HEK293 (cell line): ENCODE measurements around the gene KLRF1.

Experiments used
- KLF10 ChIP-seq: fragments of 450-650 bp; IDR thresholded peaks from 2 replicates; pipeline ENCODE4 v1.5.1; 2018; ENCODE audit warnings: missing biosample characterization, mild to moderate bottlenecking, missing genetic modification characterization
- OVOL3 ChIP-seq: fragments of 450-650 bp; formaldehyde crosslinking; IDR thresholded peaks from 2 replicates; pipeline ENCODE4 v1.5.1; 2016; ENCODE audit warnings: missing biosample characterization, missing genetic modification characterization
- SP2 ChIP-seq: fragments of 450-650 bp; formaldehyde crosslinking; IDR thresholded peaks from 2 replicates; pipeline ENCODE4 v1.5.1; 2016; ENCODE audit warnings: missing biosample characterization, missing genetic modification characterization
- ZBTB17 ChIP-seq: fragments of 450-650 bp; formaldehyde crosslinking; IDR thresholded peaks from 2 replicates; pipeline ENCODE4 v1.5.1; 2016; ENCODE audit warnings: missing biosample characterization, missing genetic modification characterization
- ZBTB48 ChIP-seq: fragments of 450-650 bp; formaldehyde crosslinking; IDR thresholded peaks from 2 replicates; pipeline ENCODE4 v1.5.1; 2016; ENCODE audit warnings: missing biosample characterization, missing genetic modification characterization
- ZBTB8A ChIP-seq: fragments of 450-650 bp; formaldehyde crosslinking; IDR thresholded peaks from 2 replicates; pipeline ENCODE4 v1.5.1; 2016; ENCODE audit warnings: missing biosample characterization, missing genetic modification characterization
- ZFHX2 ChIP-seq: fragments of 450-650 bp; formaldehyde crosslinking; conservative IDR thresholded peaks from 2 replicates; pipeline ENCODE4 v1.5.1; 2016; ENCODE audit warnings: missing biosample characterization, missing genetic modification characterization
- ZFP37 ChIP-seq: fragments of 450-650 bp; formaldehyde crosslinking; IDR thresholded peaks from 2 replicates; pipeline ENCODE4 v1.5.1; 2016; ENCODE audit warnings: missing biosample characterization, missing genetic modification characterization
- ZIC2 ChIP-seq: fragments of 450-650 bp; formaldehyde crosslinking; IDR thresholded peaks from 2 replicates; pipeline ENCODE4 v1.5.1; 2016; ENCODE audit warnings: missing biosample characterization, missing genetic modification characterization
- ZNF133 ChIP-seq: fragments of 450-650 bp; formaldehyde crosslinking; IDR thresholded peaks from 2 replicates; pipeline ENCODE4 v1.5.1; 2016; ENCODE audit warnings: missing biosample characterization, missing genetic modification characterization
- ZNF223 ChIP-seq: fragments of 450-650 bp; formaldehyde crosslinking; IDR thresholded peaks from 2 replicates; pipeline ENCODE4 v1.5.1; 2016; ENCODE audit warnings: missing biosample characterization, missing genetic modification characterization
- ZNF366 ChIP-seq: fragments of 450-650 bp; formaldehyde crosslinking; conservative IDR thresholded peaks from 2 replicates; pipeline ENCODE4 v1.5.1; 2016; ENCODE audit warnings: missing biosample characterization, missing genetic modification characterization
- ZNF391 ChIP-seq: fragments of 450-650 bp; formaldehyde crosslinking; IDR thresholded peaks from 2 replicates; pipeline ENCODE4 v1.5.1; 2016; ENCODE audit warnings: low read depth, missing biosample characterization, missing genetic modification characterization, borderline replicate concordance
- ZNF426 ChIP-seq: fragments of 450-650 bp; formaldehyde crosslinking; IDR thresholded peaks from 2 replicates; pipeline ENCODE4 v1.5.1; 2017; ENCODE audit warnings: missing biosample characterization, missing genetic modification characterization, mild to moderate bottlenecking, inconsistent platforms, moderate library complexity
- ZNF433 ChIP-seq: fragments of 450-650 bp; formaldehyde crosslinking; IDR thresholded peaks from 2 replicates; pipeline ENCODE4 v1.5.1; 2016; ENCODE audit warnings: missing biosample characterization, missing genetic modification characterization, low read depth
- ZNF514 ChIP-seq: fragments of 450-650 bp; formaldehyde crosslinking; IDR thresholded peaks from 2 replicates; pipeline ENCODE4 v1.5.1; 2016; ENCODE audit warnings: missing biosample characterization, missing genetic modification characterization
- ZNF544 ChIP-seq: fragments of 450-650 bp; formaldehyde crosslinking; IDR thresholded peaks from 2 replicates; pipeline ENCODE4 v1.5.0; 2017; ENCODE audit warnings: missing biosample characterization, missing genetic modification characterization
- ZNF571 ChIP-seq: fragments of 450-650 bp; formaldehyde crosslinking; IDR thresholded peaks from 2 replicates; pipeline ENCODE4 v1.5.0; 2017; ENCODE audit warnings: missing biosample characterization, missing genetic modification characterization
- ZNF585B ChIP-seq: fragments of 450-650 bp; formaldehyde crosslinking; IDR thresholded peaks from 2 replicates; pipeline ENCODE4 v1.5.1; 2016; ENCODE audit warnings: missing biosample characterization, missing genetic modification characterization
- ZNF654 ChIP-seq: fragments of 450-650 bp; formaldehyde crosslinking; IDR thresholded peaks from 2 replicates; pipeline ENCODE4 v1.5.1; 2016; ENCODE audit warnings: low read depth, missing biosample characterization, missing genetic modification characterization
- ZNF692 ChIP-seq: fragments of 450-650 bp; formaldehyde crosslinking; IDR thresholded peaks from 2 replicates; pipeline ENCODE4 v1.5.1; 2016; ENCODE audit warnings: missing biosample characterization, missing genetic modification characterization
- ZSCAN23 ChIP-seq: fragments of 450-650 bp; formaldehyde crosslinking; IDR thresholded peaks from 2 replicates; pipeline ENCODE4 v1.5.1; 2016; ENCODE audit warnings: missing biosample characterization, missing genetic modification characterization
- ZSCAN5A ChIP-seq: fragments of 450-650 bp; formaldehyde crosslinking; IDR thresholded peaks from 2 replicates; pipeline ENCODE4 v1.5.1; 2016; ENCODE audit warnings: missing biosample characterization, missing genetic modification characterization
- ZXDB ChIP-seq: fragments of 450-650 bp; formaldehyde crosslinking; IDR thresholded peaks from 2 replicates; pipeline ENCODE4 v1.5.1; 2016; ENCODE audit warnings: missing biosample characterization, missing genetic modification characterization
- TF ChIP-seq, protein P1 (sequence below): fragments of 450-650 bp; formaldehyde crosslinking; IDR thresholded peaks from 2 replicates; pipeline ENCODE4 v1.5.1; 2016; ENCODE audit warnings: missing biosample characterization, missing genetic modification characterization
- TF ChIP-seq, protein P2 (sequence below): fragments of 450-650 bp; IDR thresholded peaks from 2 replicates; pipeline ENCODE4 v1.5.1; 2018; ENCODE audit warnings: missing biosample characterization, mild to moderate bottlenecking, missing genetic modification characterization
- TF ChIP-seq, protein P3 (sequence below): sonication (generic); formaldehyde crosslinking; IDR thresholded peaks from 2 replicates; pipeline ENCODE4 v1.8.1; 2022; ENCODE audit warnings: mild to moderate bottlenecking, moderate library complexity, missing genetic modification reagents
- TF ChIP-seq, protein P4 (sequence below): IDR thresholded peaks from 2 replicates; pipeline ENCODE4 v1.6.1; 2011; ENCODE audit warnings: mild to moderate bottlenecking, low read depth, low read length, borderline replicate concordance

The KLRF1 gene

GRCh38 chr12:9813821-9814798, 13.2 kb upstream of the KLRF1 start (continued):
- TF ChIP-seq ZNF692 (tag by site-specific recombination) (no peak), ZSCAN5A (tag by site-specific recombination) (no peak), ZNF433 (tag by site-specific recombination) (no peak), ZBTB48 (tag by site-specific recombination) (peak; percentile 63; the same call in 1 of the 2 replicates), ZNF654 (peak; percentile 79), ZNF223 (no peak), ZNF571 (tag by site-specific recombination) (no peak), ZIC2 (tag by site-specific recombination) (0 out of 2 replicates have a peak, but pooled peaks have one; percentile 24), ZFHX2 (tag by site-specific recombination) (peak; percentile 57), ZXDB (tag by site-specific recombination) (no peak), OVOL3 (tag by site-specific recombination) (no peak), ZBTB8A (no peak), ZNF514 (tag by site-specific recombination) (no peak), ZNF391 (tag by site-specific recombination) (no peak), SP2 (no peak), ZNF426 (tag by site-specific recombination) (no peak), ZNF366 (tag by site-specific recombination) (no peak), ZNF585B (tag by site-specific recombination) (no peak), ZNF544 (tag by site-specific recombination) (no peak), KLF10 (no peak), ZNF133 (tag by site-specific recombination) (no peak), ZSCAN23 (tag by site-specific recombination) (no peak), ZBTB17 (tag by site-specific recombination) (peak; percentile 68), ZFP37 (tag by site-specific recombination) (0 out of 2 replicates have a peak, but pooled peaks have one; percentile 26)
- TF ChIP-seq, protein P1, sequence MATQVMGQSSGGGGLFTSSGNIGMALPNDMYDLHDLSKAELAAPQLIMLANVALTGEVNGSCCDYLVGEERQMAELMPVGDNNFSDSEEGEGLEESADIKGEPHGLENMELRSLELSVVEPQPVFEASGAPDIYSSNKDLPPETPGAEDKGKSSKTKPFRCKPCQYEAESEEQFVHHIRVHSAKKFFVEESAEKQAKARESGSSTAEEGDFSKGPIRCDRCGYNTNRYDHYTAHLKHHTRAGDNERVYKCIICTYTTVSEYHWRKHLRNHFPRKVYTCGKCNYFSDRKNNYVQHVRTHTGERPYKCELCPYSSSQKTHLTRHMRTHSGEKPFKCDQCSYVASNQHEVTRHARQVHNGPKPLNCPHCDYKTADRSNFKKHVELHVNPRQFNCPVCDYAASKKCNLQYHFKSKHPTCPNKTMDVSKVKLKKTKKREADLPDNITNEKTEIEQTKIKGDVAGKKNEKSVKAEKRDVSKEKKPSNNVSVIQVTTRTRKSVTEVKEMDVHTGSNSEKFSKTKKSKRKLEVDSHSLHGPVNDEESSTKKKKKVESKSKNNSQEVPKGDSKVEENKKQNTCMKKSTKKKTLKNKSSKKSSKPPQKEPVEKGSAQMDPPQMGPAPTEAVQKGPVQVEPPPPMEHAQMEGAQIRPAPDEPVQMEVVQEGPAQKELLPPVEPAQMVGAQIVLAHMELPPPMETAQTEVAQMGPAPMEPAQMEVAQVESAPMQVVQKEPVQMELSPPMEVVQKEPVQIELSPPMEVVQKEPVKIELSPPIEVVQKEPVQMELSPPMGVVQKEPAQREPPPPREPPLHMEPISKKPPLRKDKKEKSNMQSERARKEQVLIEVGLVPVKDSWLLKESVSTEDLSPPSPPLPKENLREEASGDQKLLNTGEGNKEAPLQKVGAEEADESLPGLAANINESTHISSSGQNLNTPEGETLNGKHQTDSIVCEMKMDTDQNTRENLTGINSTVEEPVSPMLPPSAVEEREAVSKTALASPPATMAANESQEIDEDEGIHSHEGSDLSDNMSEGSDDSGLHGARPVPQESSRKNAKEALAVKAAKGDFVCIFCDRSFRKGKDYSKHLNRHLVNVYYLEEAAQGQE (tag by site-specific recombination) = no peak
- TF ChIP-seq, protein P2, sequence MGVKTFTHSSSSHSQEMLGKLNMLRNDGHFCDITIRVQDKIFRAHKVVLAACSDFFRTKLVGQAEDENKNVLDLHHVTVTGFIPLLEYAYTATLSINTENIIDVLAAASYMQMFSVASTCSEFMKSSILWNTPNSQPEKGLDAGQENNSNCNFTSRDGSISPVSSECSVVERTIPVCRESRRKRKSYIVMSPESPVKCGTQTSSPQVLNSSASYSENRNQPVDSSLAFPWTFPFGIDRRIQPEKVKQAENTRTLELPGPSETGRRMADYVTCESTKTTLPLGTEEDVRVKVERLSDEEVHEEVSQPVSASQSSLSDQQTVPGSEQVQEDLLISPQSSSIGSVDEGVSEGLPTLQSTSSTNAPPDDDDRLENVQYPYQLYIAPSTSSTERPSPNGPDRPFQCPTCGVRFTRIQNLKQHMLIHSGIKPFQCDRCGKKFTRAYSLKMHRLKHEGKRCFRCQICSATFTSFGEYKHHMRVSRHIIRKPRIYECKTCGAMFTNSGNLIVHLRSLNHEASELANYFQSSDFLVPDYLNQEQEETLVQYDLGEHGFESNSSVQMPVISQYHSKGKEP (tag by site-specific recombination) = no peak
- TF ChIP-seq, protein P3, sequence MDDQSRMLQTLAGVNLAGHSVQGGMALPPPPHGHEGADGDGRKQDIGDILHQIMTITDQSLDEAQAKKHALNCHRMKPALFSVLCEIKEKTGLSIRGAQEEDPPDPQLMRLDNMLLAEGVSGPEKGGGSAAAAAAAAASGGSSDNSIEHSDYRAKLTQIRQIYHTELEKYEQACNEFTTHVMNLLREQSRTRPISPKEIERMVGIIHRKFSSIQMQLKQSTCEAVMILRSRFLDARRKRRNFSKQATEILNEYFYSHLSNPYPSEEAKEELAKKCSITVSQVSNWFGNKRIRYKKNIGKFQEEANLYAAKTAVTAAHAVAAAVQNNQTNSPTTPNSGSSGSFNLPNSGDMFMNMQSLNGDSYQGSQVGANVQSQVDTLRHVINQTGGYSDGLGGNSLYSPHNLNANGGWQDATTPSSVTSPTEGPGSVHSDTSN (CRISPR knock-in tag) = no peak
- TF ChIP-seq, protein P4, sequence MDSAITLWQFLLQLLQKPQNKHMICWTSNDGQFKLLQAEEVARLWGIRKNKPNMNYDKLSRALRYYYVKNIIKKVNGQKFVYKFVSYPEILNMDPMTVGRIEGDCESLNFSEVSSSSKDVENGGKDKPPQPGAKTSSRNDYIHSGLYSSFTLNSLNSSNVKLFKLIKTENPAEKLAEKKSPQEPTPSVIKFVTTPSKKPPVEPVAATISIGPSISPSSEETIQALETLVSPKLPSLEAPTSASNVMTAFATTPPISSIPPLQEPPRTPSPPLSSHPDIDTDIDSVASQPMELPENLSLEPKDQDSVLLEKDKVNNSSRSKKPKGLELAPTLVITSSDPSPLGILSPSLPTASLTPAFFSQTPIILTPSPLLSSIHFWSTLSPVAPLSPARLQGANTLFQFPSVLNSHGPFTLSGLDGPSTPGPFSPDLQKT = no peak
